ENCODE measurements around the gene QSOX2. TPM values are rescaled to one million over a fixed set of nuclear protein-coding genes. Genes with fewer than 3 reads are reported as not detected.

Gene QSOX2
- total RNA-seq, 1 experiment from 2014 or later = 9.9 TPM

GRCh38 chr9:136191960-136192286 lies 53.7 kb downstream of the QSOX2 start:
- ATAC-seq (no peak), DNase-seq (no peak)
- H2AFZ ChIP-seq (ENCODE audit: low read length) = no peak overlapping the region
- intact Hi-C loops (cut with micrococcal nuclease) = no loop called here
- no peaks in the 10 kb centered on the region for H3K9me3 ChIP-seq (ENCODE audit: low read length)
- H3K4me1 ChIP-seq (ENCODE audit: insufficient read depth, low read length) = no peaks in the 10 kb centered on the region
- H3K36me3 ChIP-seq (ENCODE audit: low read depth, low read length) = no peaks in the 10 kb centered on the region
- H4K20me1 ChIP-seq (ENCODE audit: low read length) = no peaks in the 10 kb centered on the region
- no peak overlapping the region for H3K4me3 ChIP-seq (ENCODE audit: low read length)
- peaks cover 20% of the 10 kb centered on the region for H3K27me3 ChIP-seq (ENCODE audit: low read length)
- H3K9ac ChIP-seq (ENCODE audit: low read length) = no peak overlapping the region
- CTCF ChIA-PET = no interaction called here
- H3K4me2 ChIP-seq (ENCODE audit: low read length) = no peak overlapping the region
- H3K79me2 ChIP-seq (ENCODE audit: low read length) = no peaks in the 10 kb centered on the region
- H3F3A ChIP-seq (ENCODE audit: low read length, unreplicated experiment) = no peaks in the 10 kb centered on the region
- TF ChIP-seq EZH2phosphoT487 (IDR thresholded peaks at IDR 0.05; ENCODE audit: borderline replicate concordance, low read length) = no peak
- TF ChIP-seq CTCF (conservative IDR thresholded peaks at IDR 0.05; ENCODE audit: low read depth, low read length) = no peak
- BruUV-seq (replicated peaks) = no TSS peak
- POLR2A ChIA-PET (ENCODE audit: unreplicated experiment) = no interaction called here
- H3K27ac ChIP-seq (ENCODE audit: low read length) = no peak overlapping the region
- H3K9me2 ChIP-seq (replicated peaks; ENCODE audit: low read length) = no peaks in the 10 kb centered on the region

- H3K9me2 ChIP-seq (replicated peaks; ENCODE audit: low read length) = no peaks in the 10 kb centered on the region
- no peak overlapping the region for H3K4me3 ChIP-seq (ENCODE audit: low read length)
- TF ChIP-seq CTCF (conservative IDR thresholded peaks at IDR 0.05; ENCODE audit: low read depth, low read length) = no peak
- TF ChIP-seq EZH2 (IDR thresholded peaks at IDR 0.05; ENCODE audit: low read length, unreplicated experiment) = no peak
- no peak for TF ChIP-seq EZH2phosphoT487 (IDR thresholded peaks at IDR 0.05; ENCODE audit: borderline replicate concordance, low read length)
- DNase-seq (no peak), ATAC-seq (no peak)
- ChIA-PET CTCF (no interaction called here), POLR2A (ENCODE audit: unreplicated experiment) (no interaction called here)
- H3K27ac ChIP-seq (ENCODE audit: low read length) = no peak overlapping the region
- no peaks in the 10 kb centered on the region for H3K4me1 ChIP-seq (ENCODE audit: insufficient read depth, low read length)
- intact Hi-C loops (cut with micrococcal nuclease) = no loop called here
- H3K4me2 ChIP-seq (ENCODE audit: low read length) = no peak overlapping the region
- no peaks in the 10 kb centered on the region for H3K36me3 ChIP-seq (ENCODE audit: low read depth, low read length)
- H4K20me1 ChIP-seq (ENCODE audit: low read length) = no peaks in the 10 kb centered on the region
- no peaks in the 10 kb centered on the region for H3F3A ChIP-seq (ENCODE audit: low read length, unreplicated experiment)
- peaks cover 14% of the 10 kb centered on the region for H3K27me3 ChIP-seq (ENCODE audit: low read length)
- no peak overlapping the region for H2AFZ ChIP-seq (ENCODE audit: low read length)
- H3K79me2 ChIP-seq (ENCODE audit: low read length) = no peaks in the 10 kb centered on the region
- H3K9ac ChIP-seq (ENCODE audit: low read length) = no peak overlapping the region
- no peaks in the 10 kb centered on the region for H3K9me3 ChIP-seq (ENCODE audit: low read length)
- BruUV-seq (replicated peaks) = no TSS peak
These were observed 54.3 kb downstream of the QSOX2 start for GRCh38 chr9:136191099-136191959.

- no peak overlapping the region for H3K4me2 ChIP-seq (ENCODE audit: low read length)
- ATAC-seq (no peak), DNase-seq (no peak)
- H3K27ac ChIP-seq (ENCODE audit: low read length) = no peak overlapping the region
- POLR2A ChIA-PET (ENCODE audit: unreplicated experiment) = no interaction called here
- H3K36me3 ChIP-seq (ENCODE audit: low read depth, low read length) = no peaks in the 10 kb centered on the region
- intact Hi-C loops (cut with micrococcal nuclease) = no loop called here
- H3K9me3 ChIP-seq (ENCODE audit: low read length) = no peaks in the 10 kb centered on the region
- peaks cover 8% of the 10 kb centered on the region; the same call in 1 of the 2 replicates for H3K27me3 ChIP-seq (ENCODE audit: low read length)
- BruUV-seq (replicated peaks) = no TSS peak
- H4K20me1 ChIP-seq (ENCODE audit: low read length) = no peaks in the 10 kb centered on the region
- CTCF ChIA-PET = no interaction called here
- no peak overlapping the region for H3K4me3 ChIP-seq (ENCODE audit: low read length)
- H3K79me2 ChIP-seq (ENCODE audit: low read length) = no peaks in the 10 kb centered on the region
- TF ChIP-seq CTCF (conservative IDR thresholded peaks at IDR 0.05; ENCODE audit: low read depth, low read length) (no peak), EZH2 (IDR thresholded peaks at IDR 0.05; ENCODE audit: low read length, unreplicated experiment) (no peak), EZH2phosphoT487 (IDR thresholded peaks at IDR 0.05; ENCODE audit: borderline replicate concordance, low read length) (no peak)
- no peaks in the 10 kb centered on the region for H3K9me2 ChIP-seq (replicated peaks; ENCODE audit: low read length)
- no peaks in the 10 kb centered on the region for H3K4me1 ChIP-seq (ENCODE audit: insufficient read depth, low read length)
- H3K9ac ChIP-seq (ENCODE audit: low read length) = no peak overlapping the region
- no peaks in the 10 kb centered on the region for H3F3A ChIP-seq (ENCODE audit: low read length, unreplicated experiment)
- no peak overlapping the region for H2AFZ ChIP-seq (ENCODE audit: low read length)
These were observed 55.0 kb downstream of the QSOX2 start for GRCh38 chr9:136190656-136191055.

All from PC-3 (cell line).